Measurements from ENCODE around the gene SRRT. TPM values are rescaled to one million over a fixed set of nuclear protein-coding genes. Genes with fewer than 3 reads are reported as not detected.

The SRRT gene
- total and polyA plus RNA-seq, 2 donors (not counting 1 experiment from before 2014, with no cell fraction given) = 198 to 209 TPM

DNA sequence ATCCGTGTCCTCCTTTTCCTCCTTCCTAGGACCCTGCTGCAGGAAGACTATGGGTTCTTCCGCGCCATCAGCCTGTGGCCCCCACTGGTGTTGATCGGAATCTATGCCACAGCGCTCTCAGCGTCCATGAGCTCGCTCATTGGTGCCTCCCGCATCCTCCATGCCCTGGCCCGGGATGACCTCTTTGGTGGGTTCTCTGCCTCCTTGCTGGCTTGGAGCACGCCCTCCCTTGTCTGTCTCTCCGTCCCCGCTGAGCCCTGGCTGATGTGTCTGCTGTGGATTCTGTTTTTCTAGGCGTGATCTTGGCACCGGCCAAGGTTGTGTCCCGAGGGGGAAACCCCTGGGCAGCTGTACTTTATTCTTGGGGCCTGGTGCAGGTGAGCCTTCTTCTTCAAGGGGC, 15.0 kb upstream of the SRRT start:
- Histone ChIP-seq H3K9ac (ENCODE audit: low read length) (no peak overlapping the region), H3K4me2 (replicated peaks; ENCODE audit: low read depth, low read length, poor library complexity, severe bottlenecking) (no peak overlapping the region), H3K27me3 (replicated peaks in 1 of 4; ENCODE audit: control extremely low read depth in 1 of 4, control insufficient read depth in 3 of 4, insufficient read depth in 4 of 4, low read length in 3 of 4) (no peaks in the 10 kb centered on the region), H4K20me1 (ENCODE audit: control insufficient read depth, insufficient read depth, low read length, poor library complexity, severe bottlenecking) (peaks cover 43% of the 10 kb centered on the region), H3K79me2 (ENCODE audit: control insufficient read depth, insufficient read depth, low read length) (peaks cover 18% of the 10 kb centered on the region), H3K9me3 (ENCODE audit: control extremely low read depth in 1 of 3, control insufficient read depth in 2 of 3, insufficient read depth in 1 of 3, low read length in 2 of 3) (no peaks in the 10 kb centered on the region), H3K36me3 (replicated peaks in 1 of 2; ENCODE audit: control extremely low read depth in 1 of 2, control insufficient read depth in 1 of 2, extremely low read depth in 1 of 2, insufficient read depth in 2 of 2, low read length in 1 of 2) (peaks cover 0 to 70% of the 10 kb centered on the region in 2 experiments), H3K4me3 (ENCODE audit: control extremely low read depth in 1 of 5, extremely low read depth in 1 of 5, insufficient read depth in 1 of 5, low read depth in 2 of 5, low read length in 4 of 5) (no peak overlapping the region), H3K27ac (ENCODE audit: low read length in 2 of 2) (no peak overlapping the region), H2AFZ (ENCODE audit: insufficient read depth, low read depth, low read length, poor library complexity, severe bottlenecking) (no peak overlapping the region), H3K4me1 (ENCODE audit: control insufficient read depth in 2 of 2, insufficient read depth in 2 of 2, low read length in 2 of 2) (no peaks in the 10 kb centered on the region)
- ChIA-PET POLR2A (no interaction called here), CTCF (no interaction called here)
- ATAC-seq (ENCODE audit: low read depth) = no peak
- Mint-ChIP-seq H3K4me3 (no peak overlapping the region), H3K4me1 (peaks cover 5% of the 10 kb centered on the region), H3K9me3 (ENCODE audit: insufficient read depth) (no peaks in the 10 kb centered on the region), H3K27ac (no peak overlapping the region), H3K27me3 (no peaks in the 10 kb centered on the region)
- 96% methylated on average over 12 of the region's 15 CpGs for WGBS (ENCODE audit: insufficient coverage)
- TF ChIP-seq, protein P1, sequence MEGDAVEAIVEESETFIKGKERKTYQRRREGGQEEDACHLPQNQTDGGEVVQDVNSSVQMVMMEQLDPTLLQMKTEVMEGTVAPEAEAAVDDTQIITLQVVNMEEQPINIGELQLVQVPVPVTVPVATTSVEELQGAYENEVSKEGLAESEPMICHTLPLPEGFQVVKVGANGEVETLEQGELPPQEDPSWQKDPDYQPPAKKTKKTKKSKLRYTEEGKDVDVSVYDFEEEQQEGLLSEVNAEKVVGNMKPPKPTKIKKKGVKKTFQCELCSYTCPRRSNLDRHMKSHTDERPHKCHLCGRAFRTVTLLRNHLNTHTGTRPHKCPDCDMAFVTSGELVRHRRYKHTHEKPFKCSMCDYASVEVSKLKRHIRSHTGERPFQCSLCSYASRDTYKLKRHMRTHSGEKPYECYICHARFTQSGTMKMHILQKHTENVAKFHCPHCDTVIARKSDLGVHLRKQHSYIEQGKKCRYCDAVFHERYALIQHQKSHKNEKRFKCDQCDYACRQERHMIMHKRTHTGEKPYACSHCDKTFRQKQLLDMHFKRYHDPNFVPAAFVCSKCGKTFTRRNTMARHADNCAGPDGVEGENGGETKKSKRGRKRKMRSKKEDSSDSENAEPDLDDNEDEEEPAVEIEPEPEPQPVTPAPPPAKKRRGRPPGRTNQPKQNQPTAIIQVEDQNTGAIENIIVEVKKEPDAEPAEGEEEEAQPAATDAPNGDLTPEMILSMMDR (IDR thresholded peaks at IDR 0.05) = no peak
- no peak for TF ChIP-seq EZH2 (IDR thresholded peaks at IDR 0.05; ENCODE audit: borderline replicate concordance, insufficient read depth, low read depth, low read length, poor library complexity, severe bottlenecking)
- DNase-seq = no peak
- intact Hi-C loops (cut with micrococcal nuclease) = no loop called here

DNA sequence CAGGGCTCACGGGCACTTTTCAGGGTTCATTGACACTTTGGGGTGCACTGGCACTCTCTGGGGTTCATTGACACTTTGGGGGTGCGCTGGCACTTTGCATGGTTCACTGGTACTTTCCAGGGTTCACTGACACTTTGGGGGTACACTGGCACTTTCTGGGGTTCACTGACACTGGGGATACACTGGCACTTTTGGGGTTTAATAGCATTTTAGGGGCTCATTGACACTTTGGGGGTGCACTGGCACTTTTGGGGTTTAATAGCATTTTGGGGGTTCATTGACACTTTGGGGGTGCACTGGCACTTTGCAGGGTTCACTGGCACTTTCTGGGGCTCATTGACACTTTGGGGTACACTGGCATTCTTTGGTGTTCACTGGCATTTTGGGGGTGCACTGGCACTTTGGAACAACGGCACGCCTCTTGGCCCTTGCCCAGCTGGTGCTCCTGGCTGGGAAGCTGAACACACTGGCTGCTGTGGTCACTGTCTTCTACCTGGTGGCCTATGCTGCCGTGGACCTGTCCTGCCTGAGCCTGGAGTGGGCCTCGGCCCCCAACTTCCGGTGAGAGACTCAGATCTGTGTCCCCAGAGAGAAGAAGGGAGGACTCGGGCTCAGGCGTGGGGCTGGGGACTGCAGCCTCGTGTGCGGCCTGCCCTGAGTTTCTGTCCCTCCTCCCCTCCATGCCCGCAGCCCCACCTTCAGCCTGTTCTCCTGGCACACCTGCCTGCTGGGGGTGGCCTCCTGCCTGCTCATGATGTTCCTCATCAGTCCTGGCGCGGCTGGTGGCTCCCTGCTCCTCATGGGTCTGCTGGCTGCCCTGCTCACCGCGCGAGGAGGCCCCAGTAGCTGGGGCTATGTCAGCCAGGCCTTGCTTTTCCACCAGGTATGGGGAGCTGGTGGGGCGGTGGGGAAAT, 13.9 kb upstream of the SRRT start:
- Mint-ChIP-seq H3K4me1 (peaks cover 4% of the 10 kb centered on the region), H3K4me3 (no peak overlapping the region), H3K27me3 (no peaks in the 10 kb centered on the region), H3K9me3 (ENCODE audit: insufficient read depth) (no peaks in the 10 kb centered on the region), H3K27ac (no peak overlapping the region)
- Histone ChIP-seq H3K4me2 (replicated peaks; ENCODE audit: low read depth, low read length, poor library complexity, severe bottlenecking) (no peak overlapping the region), H3K27me3 (replicated peaks in 1 of 4; ENCODE audit: control extremely low read depth in 1 of 4, control insufficient read depth in 3 of 4, insufficient read depth in 4 of 4, low read length in 3 of 4) (no peaks in the 10 kb centered on the region), H3K27ac (ENCODE audit: low read length in 2 of 2) (no peak overlapping the region), H3K9me3 (ENCODE audit: control extremely low read depth in 1 of 3, control insufficient read depth in 2 of 3, insufficient read depth in 1 of 3, low read length in 2 of 3) (no peaks in the 10 kb centered on the region), H3K36me3 (replicated peaks in 1 of 2; ENCODE audit: control extremely low read depth in 1 of 2, control insufficient read depth in 1 of 2, extremely low read depth in 1 of 2, insufficient read depth in 2 of 2, low read length in 1 of 2) (peaks cover 0 to 67% of the 10 kb centered on the region in 2 experiments), H3K4me1 (ENCODE audit: control insufficient read depth in 2 of 2, insufficient read depth in 2 of 2, low read length in 2 of 2) (peaks cover 4 to 6% of the 10 kb centered on the region in 2 donors), H2AFZ (ENCODE audit: insufficient read depth, low read depth, low read length, poor library complexity, severe bottlenecking) (no peak overlapping the region), H3K4me3 (ENCODE audit: control extremely low read depth in 1 of 5, extremely low read depth in 1 of 5, insufficient read depth in 1 of 5, low read depth in 2 of 5, low read length in 4 of 5) (no peak overlapping the region), H3K79me2 (ENCODE audit: control insufficient read depth, insufficient read depth, low read length) (peaks cover 8% of the 10 kb centered on the region), H3K9ac (ENCODE audit: low read length) (no peak overlapping the region), H4K20me1 (ENCODE audit: control insufficient read depth, insufficient read depth, low read length, poor library complexity, severe bottlenecking) (peaks cover 32% of the 10 kb centered on the region)
- POLR2A ChIA-PET = interaction anchor here (1.3 kb wide), 1 partner anchor 14 kb away, joined by 3 read pairs; the partner anchor contains the start of gene SRRT
- DNase-seq (no peak), ATAC-seq (ENCODE audit: low read depth) (no peak)
- TF ChIP-seq, protein P1 (IDR thresholded peaks at IDR 0.05) = no peak
- TF ChIP-seq EZH2 (IDR thresholded peaks at IDR 0.05; ENCODE audit: borderline replicate concordance, insufficient read depth, low read depth, low read length, poor library complexity, severe bottlenecking) = no peak
- 96% methylated on average over 16 of the region's 18 CpGs for WGBS (ENCODE audit: insufficient coverage)
- CTCF ChIA-PET = interaction anchor here (0.5 kb wide), 1 partner anchor 302 kb away, joined by 3 read pairs; no protein-coding TSS in a partner anchor
- intact Hi-C loops (cut with micrococcal nuclease) = no loop called here
